Neuronal stem cell (in vitro differentiated cells): ENCODE data around the gene TRIM69.
"Not testable (repeated sequence)": the region's sequence is repeated elsewhere in the genome, so short reads cannot be mapped to it uniquely, and the experiment has no call there.

Experiments
- DNase-seq: peaks from one replicate; pipeline ENCODE4 v3.0.0-alpha.2; 2013; ENCODE audit warnings: low spot score
- H2AFZ ChIP-seq: one replicate; pipeline ENCODE4 v1.6.1; 2013; ENCODE audit warnings: mild to moderate bottlenecking, low read length, inconsistent platforms
- H2AK5ac ChIP-seq: 2 replicates; pipeline ENCODE4 v1.6.1; 2013; ENCODE audit warnings: low read depth, mild to moderate bottlenecking, inconsistent platforms, low read length, moderate library complexity, mixed read lengths
- H2BK120ac ChIP-seq: 2 replicates; pipeline ENCODE4 v1.6.1; 2013; ENCODE audit warnings: low read depth, mild to moderate bottlenecking, inconsistent platforms, low read length, moderate library complexity, mixed read lengths
- H2BK12ac ChIP-seq: one replicate; pipeline ENCODE4 v1.6.1; 2013; ENCODE audit warnings: low read length, inconsistent platforms
- H2BK15ac ChIP-seq: 2 replicates; pipeline ENCODE4 v1.6.1; 2013; ENCODE audit warnings: mild to moderate bottlenecking, low read length, inconsistent platforms, mixed read lengths
- H2BK5ac ChIP-seq: one replicate; pipeline ENCODE4 v1.6.1; 2013; ENCODE audit warnings: inconsistent platforms, mild to moderate bottlenecking, low read length, moderate library complexity
- H3K14ac ChIP-seq: one replicate; pipeline ENCODE4 v1.6.1; 2013; ENCODE audit warnings: low read length, inconsistent platforms
- H3K18ac ChIP-seq: 2 replicates; pipeline ENCODE4 v1.6.1; 2013; ENCODE audit warnings: low read length, inconsistent platforms
- H3K23ac ChIP-seq: 2 replicates; pipeline ENCODE4 v1.6.1; 2013; ENCODE audit warnings: low read depth, mild to moderate bottlenecking, mixed read lengths, low read length, inconsistent platforms; ENCODE audit not compliant: poor library complexity
- H3K27ac ChIP-seq: replicated peaks from 3 replicates; pipeline ENCODE4 v1.5.1; 2013; ENCODE audit warnings: low read length, inconsistent platforms
- H3K27me3 ChIP-seq, 3 experiments: 2 replicates each; pipeline ENCODE4 v1.6.1; 2013; ENCODE audit warnings: low read length in 3 of 3, mild to moderate bottlenecking in 2 of 3, inconsistent platforms in 1 of 3, low read depth in 1 of 3, mixed read lengths in 1 of 3, moderate library complexity in 1 of 3; ENCODE audit not compliant: control insufficient read depth in 3 of 3, insufficient read depth in 3 of 3
- H3K36me3 ChIP-seq, 2 donors: replicated peaks in 1 of 2; 2 replicates each; pipeline ENCODE4 v1.6.1; 2013; ENCODE audit warnings: low read length in 2 of 2; ENCODE audit not compliant: control insufficient read depth in 2 of 2, insufficient read depth in 2 of 2
- H3K4ac ChIP-seq: 2 replicates; pipeline ENCODE4 v1.6.1; 2013; ENCODE audit warnings: inconsistent platforms, mild to moderate bottlenecking, low read length, moderate library complexity
- H3K4me1 ChIP-seq, 2 donors: 1 replicate in 1 of 2; 2 replicates in 1 of 2; pipeline ENCODE4 v1.6.1; 2013; ENCODE audit warnings: low read length in 2 of 2, low read depth in 1 of 2; ENCODE audit not compliant: control insufficient read depth in 2 of 2, insufficient read depth in 1 of 2
- H3K4me2 ChIP-seq: one replicate; pipeline ENCODE4 v1.6.1; 2013; ENCODE audit warnings: mild to moderate bottlenecking, low read length, inconsistent platforms; ENCODE audit not compliant: insufficient read depth, poor library complexity, severe bottlenecking
- H3K4me3 ChIP-seq, 2 donors: 2 replicates each; pipeline ENCODE4 v1.5.1; 2013; ENCODE audit warnings: low read length in 2 of 2, mild to moderate bottlenecking in 2 of 2, inconsistent platforms in 1 of 2, moderate library complexity in 1 of 2
- H3K79me1 ChIP-seq: one replicate; pipeline ENCODE4 v1.6.1; 2013; ENCODE audit warnings: low read depth, mild to moderate bottlenecking, inconsistent platforms, low read length, moderate library complexity
- H3K9ac ChIP-seq: one replicate; pipeline ENCODE4 v1.6.1; 2013; ENCODE audit warnings: mild to moderate bottlenecking, low read depth, low read length, inconsistent platforms; ENCODE audit not compliant: poor library complexity
- H3K9me3 ChIP-seq, 2 donors: replicated peaks in 1 of 2; 2 replicates each; pipeline versions ENCODE3 to v1.6.1; 2013; ENCODE audit warnings: low read length in 2 of 2, mild to moderate bottlenecking in 2 of 2, inconsistent platforms in 1 of 2, low read depth in 1 of 2, mixed read lengths in 1 of 2, moderate library complexity in 1 of 2; ENCODE audit not compliant: control insufficient read depth in 2 of 2, insufficient read depth in 1 of 2
- H4K8ac ChIP-seq: one replicate; pipeline ENCODE4 v1.6.1; 2013; ENCODE audit warnings: low read depth, mild to moderate bottlenecking, inconsistent platforms, low read length, moderate library complexity
- H4K91ac ChIP-seq: one replicate; pipeline ENCODE4 v1.6.1; 2013; ENCODE audit warnings: low read length, low read depth, mild to moderate bottlenecking, inconsistent platforms; ENCODE audit not compliant: poor library complexity
- WGBS, 2 donors: extraction: QIAGEN DNeasy Blood & Tissue Kit; methylation state at CpG; one replicate each; pipeline ENCODE4 v1.1.7; 2013; ENCODE audit warnings: missing lambda C conversion rate in 2 of 2, mixed read lengths in 1 of 2; ENCODE audit not compliant: insufficient read length in 2 of 2, insufficient replicate concordance in 1 of 2; ENCODE audit errors: extremely low coverage in 2 of 2; 5-methylcytosine and 5-hydroxymethylcytosine counted together

TRIM69 gene

GRCh38 chr15:44726136-44726535 is 10.2 kb upstream of the TRIM69 start:
- Histone ChIP-seq H3K9me3 (no peaks in the 10 kb centered on the region), H3K4ac (no peak overlapping the region), H2AK5ac (no peak overlapping the region), H3K23ac (no peak overlapping the region), H3K18ac (no peak overlapping the region), H2BK12ac (no peak overlapping the region), H3K27me3 (peaks cover 0 to 7% (median 2%) of the 10 kb centered on the region in 3 experiments), H3K27ac (no peak overlapping the region), H4K8ac (no peak overlapping the region), H3K4me2 (no peak overlapping the region), H2BK15ac (no peak overlapping the region), H2BK120ac (no peak overlapping the region), H2AFZ (peak overlapping the region; percentile 77), H3K14ac (no peak overlapping the region), H3K79me1 (no peaks in the 10 kb centered on the region), H3K4me3 (no peak overlapping the region), H3K9ac (no peak overlapping the region), H2BK5ac (no peak overlapping the region), H3K36me3 (no peaks in the 10 kb centered on the region), H4K91ac (no peak overlapping the region), H3K4me1 (peaks cover 2 to 4% of the 10 kb centered on the region in 2 donors)
- DNase-seq = no peak
- WGBS, 2 donors = no CpG with 5 or more reads among the region's 7 CpGs

GRCh38 chr15:44726568-44727484 is 9.5 kb upstream of the TRIM69 start:
- Histone ChIP-seq H3K4me3 (no peak overlapping the region), H3K14ac (no peak overlapping the region), H3K36me3 (peaks cover 0 to 6% of the 10 kb centered on the region in 2 donors), H2AK5ac (no peak overlapping the region), H2BK15ac (no peak overlapping the region), H3K27ac (no peak overlapping the region), H3K27me3 (peaks cover 0 to 7% (median 2%) of the 10 kb centered on the region in 3 experiments), H4K91ac (no peak overlapping the region), H2BK5ac (no peak overlapping the region), H2AFZ (peak overlapping the region; percentile 77), H3K9ac (no peak overlapping the region), H3K18ac (no peak overlapping the region), H3K79me1 (no peaks in the 10 kb centered on the region), H4K8ac (no peak overlapping the region), H3K4me1 (peaks cover 2 to 4% of the 10 kb centered on the region in 2 donors), H3K9me3 (no peaks in the 10 kb centered on the region), H2BK12ac (no peak overlapping the region), H3K23ac (no peak overlapping the region), H3K4me2 (no peak overlapping the region), H3K4ac (no peak overlapping the region), H2BK120ac (no peak overlapping the region)
- DNase-seq = no peak
- no CpG with 5 or more reads among the region's 5 CpGs for WGBS, 2 donors

GRCh38 chr15:44727485-44728231 is 8.7 kb upstream of the TRIM69 start:
- no peak overlapping the region for H2BK15ac ChIP-seq
- peaks cover 0 to 14% of the 10 kb centered on the region in 2 donors for H3K36me3 ChIP-seq
- H2BK120ac ChIP-seq = no peak overlapping the region
- H3K27me3 ChIP-seq = peaks cover 0 to 7% (median 2%) of the 10 kb centered on the region in 3 experiments
- no peak overlapping the region for H2BK5ac ChIP-seq
- no CpG with 5 or more reads among the region's 6 CpGs for WGBS, 2 donors
- H3K18ac ChIP-seq = no peak overlapping the region
- no peak overlapping the region for H3K4me3 ChIP-seq
- H3K23ac ChIP-seq = no peak overlapping the region
- H3K4me2 ChIP-seq = no peak overlapping the region
- H2AFZ ChIP-seq = no peak overlapping the region
- H3K27ac ChIP-seq = no peak overlapping the region
- no peak overlapping the region for H3K9ac ChIP-seq
- no peak overlapping the region for H2AK5ac ChIP-seq
- peaks cover 2 to 4% of the 10 kb centered on the region in 2 donors for H3K4me1 ChIP-seq
- H4K8ac ChIP-seq = no peak overlapping the region
- H4K91ac ChIP-seq = no peak overlapping the region
- DNase-seq = no peak
- H2BK12ac ChIP-seq = no peak overlapping the region
- no peak overlapping the region for H3K4ac ChIP-seq
- H3K9me3 ChIP-seq = no peaks in the 10 kb centered on the region
- no peaks in the 10 kb centered on the region for H3K79me1 ChIP-seq
- no peak overlapping the region for H3K14ac ChIP-seq

GRCh38 chr15:44728232-44728575 is 8.1 kb upstream of the TRIM69 start:
- H3K4ac ChIP-seq, H2BK15ac ChIP-seq, H2BK5ac ChIP-seq, H3K79me1 ChIP-seq, H4K8ac ChIP-seq, H3K23ac ChIP-seq, H2BK12ac ChIP-seq, H3K27ac ChIP-seq, H2BK120ac ChIP-seq, H3K9me3 ChIP-seq, H4K91ac ChIP-seq, H2AK5ac ChIP-seq, H3K27me3 ChIP-seq, H3K9ac ChIP-seq, DNase-seq, H3K18ac ChIP-seq, H3K14ac ChIP-seq, H3K4me1 ChIP-seq: not testable (repeated sequence)
- Histone ChIP-seq H3K36me3 (peaks cover 0 to 14% of the 10 kb centered on the region in 2 donors), H3K4me3 (peak overlapping the region in 1 of 2 donors; percentile 56), H3K4me2 (peak overlapping the region; percentile 95), H2AFZ (peak overlapping the region; percentile 83)
- no CpG with 5 or more reads among the region's 5 CpGs for WGBS, 2 donors
